ENCODE results near the gene CD276.
"Not testable (repeated sequence)": the region's sequence is repeated elsewhere in the genome, so short reads cannot be mapped to it uniquely, and the experiment has no call there.

CD276 gene

DNA sequence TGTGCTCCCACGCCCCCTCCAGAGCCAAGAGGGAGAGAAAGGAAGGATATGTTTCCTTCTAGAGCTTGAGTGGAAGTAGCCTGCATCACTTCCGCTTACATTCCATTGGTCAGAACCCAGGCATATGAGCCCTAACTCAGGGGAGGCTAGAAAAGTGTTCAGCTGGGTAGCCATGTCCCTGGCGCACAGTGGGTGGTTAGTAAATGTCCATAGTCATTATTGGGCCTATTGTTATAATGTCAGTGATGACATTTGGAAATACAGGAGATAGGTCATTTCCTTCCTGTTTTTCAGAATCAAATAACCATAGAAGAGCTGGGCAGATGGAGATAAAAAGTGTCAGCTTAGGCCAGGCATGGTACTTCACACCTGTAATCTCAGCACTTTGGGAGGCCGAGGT is 27.3 kb downstream of the CD276 start:
- no peak for DNase-seq

GRCh38 chr15:73712107-73712506 is 27.9 kb downstream of the CD276 start:
- DNase-seq, result no peak

GRCh38 chr15:73714695-73715301 is 30.6 kb downstream of the CD276 start:
- no peak for DNase-seq

- DNase-seq, result no peak
Measured at GRCh38 chr15:73715417-73715816, 31.2 kb downstream of the CD276 start.

DNA sequence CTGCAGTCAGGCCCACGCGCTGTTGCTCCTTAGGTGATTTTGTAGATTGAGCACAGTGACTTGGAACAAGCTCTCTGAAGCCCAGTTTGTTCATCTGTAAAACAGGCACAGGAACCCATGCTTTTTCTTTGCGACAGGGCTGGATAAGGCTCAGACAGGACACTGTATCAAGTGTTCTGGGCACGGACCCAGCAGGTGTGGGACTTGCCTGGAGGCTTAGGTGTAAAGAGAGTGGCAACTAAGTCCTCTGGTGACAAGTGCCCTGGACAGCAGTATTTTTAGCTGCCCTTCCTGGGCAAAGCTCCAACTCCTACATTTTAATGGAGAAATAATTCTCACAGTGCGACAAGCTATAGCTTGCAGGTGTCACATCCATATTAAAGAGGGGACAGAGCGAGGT is 32.2 kb downstream of the CD276 start:
- DNase-seq, result no peak

GRCh38 chr15:73717206-73717605 is 33.0 kb downstream of the CD276 start:
- no peak for DNase-seq

GRCh38 chr15:73717802-73718201 is 33.6 kb downstream of the CD276 start:
- no peak for DNase-seq

DNA sequence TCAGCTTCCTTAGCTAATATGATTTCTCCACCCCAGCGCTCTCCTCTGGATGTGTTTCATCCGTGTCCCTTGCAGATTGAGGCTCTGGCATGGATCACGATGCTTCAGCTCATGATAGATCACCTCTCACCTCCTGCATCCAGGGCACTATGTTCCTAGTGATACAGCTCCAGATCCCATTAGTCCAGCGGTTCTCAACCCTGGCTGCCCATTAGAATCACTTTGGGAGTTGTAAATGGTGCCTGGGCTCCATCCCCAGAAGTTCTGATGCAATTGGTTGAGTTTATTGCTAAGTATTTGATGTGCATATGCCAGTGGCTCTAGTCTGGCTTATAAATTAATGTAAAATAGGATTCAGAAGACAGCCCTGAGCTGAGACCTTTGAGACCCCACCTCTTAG is 34.5 kb downstream of the CD276 start:
- DNase-seq, result no peak

GRCh38 chr15:73722425-73722824 is 38.2 kb downstream of the CD276 start:
- no peak for DNase-seq

DNA sequence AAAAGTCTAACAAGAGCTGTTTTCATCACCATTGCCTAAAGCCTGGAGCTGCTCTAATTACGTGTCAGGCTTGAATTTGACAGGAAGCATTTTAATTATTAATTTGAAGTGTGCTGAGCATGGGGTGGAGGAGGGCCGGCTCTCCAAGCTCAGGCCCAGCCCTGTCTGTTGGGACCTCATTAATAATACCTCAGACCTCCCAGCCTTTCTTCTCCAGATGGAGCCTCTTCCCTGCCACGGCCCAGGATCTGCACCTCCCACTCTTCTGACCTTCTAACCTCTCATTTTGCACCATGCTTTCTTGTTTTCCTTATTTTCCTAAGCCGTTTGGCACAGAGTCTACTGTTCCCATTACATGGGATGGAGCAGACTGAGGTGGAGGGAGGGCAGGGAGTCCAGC is 39.0 kb downstream of the CD276 start:
- no peak for DNase-seq

DNA sequence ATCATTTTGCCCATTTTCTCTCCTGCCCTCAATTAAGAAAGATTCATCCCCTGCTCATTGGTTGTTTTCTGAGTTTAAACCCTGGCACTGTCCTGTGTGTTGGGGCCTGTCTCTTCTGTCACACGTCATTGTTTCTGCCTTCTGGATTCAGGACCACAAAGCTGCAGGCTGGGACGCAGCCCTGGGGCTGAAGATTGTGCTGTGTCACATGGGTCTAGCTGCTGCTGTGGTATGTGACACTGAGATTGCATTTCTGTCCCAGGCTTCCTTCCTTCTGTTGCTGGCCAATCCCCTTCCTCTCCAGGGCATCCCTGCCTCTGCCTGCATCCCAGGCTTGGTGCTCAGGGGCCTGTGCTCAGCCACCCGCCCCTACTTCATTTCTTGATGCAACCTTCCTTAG is 40.0 kb downstream of the CD276 start:
- no peak for DNase-seq

- DNase-seq, result no peak
Measured at GRCh38 chr15:73727330-73727976, 43.3 kb downstream of the CD276 start.

- DNase-seq, result not testable (repeated sequence)
Measured at GRCh38 chr15:73732051-73732450, 47.9 kb downstream of the CD276 start.

DNA sequence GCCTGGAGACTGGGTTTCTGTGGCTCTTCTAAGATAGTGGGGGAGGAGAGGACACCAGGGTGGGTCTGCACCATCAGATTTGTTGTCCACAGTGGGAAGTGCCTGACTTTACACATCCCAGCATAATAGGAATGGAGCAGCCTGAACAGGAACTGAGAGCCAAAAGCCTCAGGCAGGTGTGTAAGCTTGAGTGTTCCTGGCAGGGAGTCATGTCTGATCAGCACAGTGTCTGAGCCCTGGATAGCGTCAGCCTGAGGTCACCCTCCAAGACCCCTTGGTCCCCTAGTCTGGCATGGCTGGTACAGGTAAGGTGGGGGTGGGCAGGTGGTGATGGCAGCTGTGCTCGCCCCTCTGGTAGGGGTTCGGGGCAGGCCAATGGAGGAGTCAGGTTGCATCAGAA is 48.7 kb downstream of the CD276 start:
- DNase-seq, result no peak

DNA sequence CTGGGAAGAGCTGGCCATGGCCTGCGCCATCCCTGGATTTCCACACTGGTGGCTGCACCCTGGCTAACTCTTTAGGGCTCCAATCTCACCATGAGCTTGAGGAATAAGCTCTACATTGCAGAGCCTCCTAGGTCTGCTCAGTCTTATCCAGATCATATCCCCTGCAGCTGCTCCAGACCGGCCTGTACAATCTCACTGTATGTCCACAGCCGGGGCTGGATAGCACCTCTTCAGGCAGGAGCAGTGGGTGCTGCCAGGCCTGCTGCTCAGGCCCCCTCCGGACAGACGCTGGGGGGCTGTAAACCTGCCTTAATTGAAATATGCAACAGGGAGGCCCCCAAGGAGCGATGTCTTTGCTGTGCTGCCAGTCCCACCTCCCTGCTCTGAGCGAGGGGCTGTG is 53.4 kb downstream of the CD276 start:
- no peak for DNase-seq

DNA sequence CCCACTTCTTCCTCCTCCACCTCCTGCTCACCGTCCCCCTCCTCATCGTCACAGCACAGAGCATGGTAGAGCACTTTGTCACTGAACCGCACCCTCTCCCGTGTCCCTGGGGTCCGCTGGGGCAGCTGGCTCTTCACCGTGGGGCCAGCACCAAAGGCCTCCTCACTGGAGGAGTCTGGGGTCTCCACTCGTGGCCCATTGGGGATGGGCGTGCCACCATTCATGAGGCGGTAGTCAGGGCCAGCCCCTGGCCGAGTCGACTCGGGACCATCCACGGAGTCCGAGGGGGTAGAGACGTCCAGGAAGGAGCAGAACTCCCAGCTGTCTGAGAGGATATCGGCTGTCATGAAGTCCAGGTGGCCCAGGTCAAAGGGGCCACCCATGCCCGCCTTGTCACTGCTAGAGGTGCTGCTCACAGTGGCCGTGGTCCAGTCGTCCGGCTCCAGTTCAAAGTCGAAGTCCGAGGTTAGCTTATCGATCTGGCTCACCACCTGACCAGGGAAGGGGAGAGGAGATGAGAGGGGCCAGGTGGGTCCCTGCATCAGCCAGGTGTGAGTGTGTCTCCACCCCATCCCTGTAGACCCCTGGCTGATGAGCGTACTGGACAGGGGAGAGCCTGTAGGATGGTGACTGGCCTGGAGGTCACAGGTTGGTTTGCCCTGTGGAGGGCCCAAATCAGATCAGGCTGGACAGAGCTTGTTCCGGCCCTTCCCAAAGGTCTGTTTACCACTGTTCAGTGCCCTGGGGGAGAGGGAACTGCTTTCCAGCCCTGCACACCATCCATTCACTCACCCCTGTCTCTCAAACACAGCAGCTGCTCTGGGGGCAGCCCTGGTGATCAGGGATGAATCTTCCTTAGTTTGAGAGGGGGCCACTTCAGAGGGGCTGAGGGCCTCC is 56.2 kb downstream of the CD276 start:
- DNase-seq, result no peak

DNA sequence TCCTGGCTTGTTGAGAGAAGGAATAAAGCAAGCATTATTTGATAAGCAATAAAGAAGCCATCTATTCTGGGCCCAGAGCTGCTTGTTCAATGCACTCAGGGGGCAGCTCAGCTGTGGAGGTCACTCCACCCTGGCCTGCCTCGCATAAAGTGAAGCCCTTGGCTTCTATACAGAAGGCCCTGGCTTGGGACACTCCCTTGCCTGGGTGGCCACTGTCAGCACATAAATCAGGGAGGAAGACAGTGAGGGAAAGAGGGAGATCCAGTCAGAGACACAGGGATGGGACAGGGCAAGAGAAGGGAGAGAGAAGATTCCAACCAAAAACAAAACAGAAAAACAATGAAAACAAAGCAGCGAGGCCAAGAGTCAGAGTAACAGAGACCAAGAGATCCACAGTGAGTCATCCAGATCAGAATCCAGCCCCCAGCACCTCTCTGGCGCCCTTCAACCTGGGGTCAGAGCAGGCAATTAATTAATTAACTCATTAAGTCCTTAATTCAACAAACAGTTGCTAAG is 57.2 kb downstream of the CD276 start:
- DNase-seq, result no peak

DNA sequence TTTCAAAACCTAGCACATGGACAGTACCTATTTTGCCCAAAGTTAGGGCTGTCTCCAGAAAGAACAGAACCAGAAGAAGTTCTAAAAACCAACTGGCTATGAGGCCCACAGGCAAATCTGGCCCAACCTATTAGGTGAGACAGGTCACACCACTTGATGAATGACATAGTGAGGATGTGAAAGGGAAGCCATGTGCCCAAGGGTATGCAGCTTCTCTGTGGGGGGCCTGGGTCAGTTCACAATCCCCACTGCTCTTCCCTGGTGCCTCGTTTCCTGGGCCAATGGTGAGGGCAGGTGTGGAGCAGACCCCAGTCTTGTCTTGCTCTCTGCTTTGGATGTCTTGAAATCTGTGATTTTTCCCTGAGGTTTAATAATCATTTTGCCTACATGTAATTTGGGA is 60.1 kb downstream of the CD276 start:
- DNase-seq, result no peak

DNA sequence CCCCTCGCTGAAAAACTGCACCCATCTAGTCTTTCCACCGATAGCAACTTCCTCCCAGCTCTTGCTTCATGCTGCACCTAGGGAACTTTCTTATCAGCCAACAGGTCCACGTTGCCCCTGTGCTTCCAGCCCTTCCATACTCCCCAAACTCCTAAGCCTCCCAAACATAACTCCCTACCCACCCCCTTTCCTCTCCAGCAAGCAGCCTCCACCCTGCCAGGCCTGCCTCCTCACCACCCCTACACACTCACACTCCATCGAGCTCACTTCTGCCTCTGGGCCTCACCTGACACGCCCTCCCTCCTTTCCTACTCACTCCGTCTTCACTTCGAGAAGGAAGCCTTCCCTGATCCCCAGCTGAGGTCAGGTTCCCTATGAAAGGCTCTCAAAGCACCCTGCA is 60.9 kb downstream of the CD276 start:
- DNase-seq, result no peak

DNA sequence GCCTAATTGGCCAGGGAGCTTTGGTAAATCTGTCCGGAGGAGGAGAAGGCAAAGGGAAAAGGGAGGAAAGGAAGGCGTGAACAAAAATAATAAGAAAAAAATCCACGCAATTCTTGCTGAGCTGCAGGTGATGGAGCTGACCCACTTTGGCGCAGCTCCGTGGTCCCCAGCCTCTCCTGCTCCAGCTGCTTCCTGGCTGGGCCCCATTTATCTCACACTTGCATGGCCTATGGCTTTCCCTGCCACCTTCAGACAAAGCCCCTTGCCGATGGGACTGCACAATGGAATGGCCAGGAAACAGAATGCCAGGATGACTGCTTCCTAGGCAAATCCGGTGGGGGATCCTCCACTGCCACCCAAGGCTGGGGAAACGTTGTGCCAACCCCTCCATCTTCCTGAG is 62.1 kb downstream of the CD276 start:
- DNase-seq, result no peak

- DNase-seq, result no peak
Measured at GRCh38 chr15:73746883-73747282, 62.7 kb downstream of the CD276 start.

DNA sequence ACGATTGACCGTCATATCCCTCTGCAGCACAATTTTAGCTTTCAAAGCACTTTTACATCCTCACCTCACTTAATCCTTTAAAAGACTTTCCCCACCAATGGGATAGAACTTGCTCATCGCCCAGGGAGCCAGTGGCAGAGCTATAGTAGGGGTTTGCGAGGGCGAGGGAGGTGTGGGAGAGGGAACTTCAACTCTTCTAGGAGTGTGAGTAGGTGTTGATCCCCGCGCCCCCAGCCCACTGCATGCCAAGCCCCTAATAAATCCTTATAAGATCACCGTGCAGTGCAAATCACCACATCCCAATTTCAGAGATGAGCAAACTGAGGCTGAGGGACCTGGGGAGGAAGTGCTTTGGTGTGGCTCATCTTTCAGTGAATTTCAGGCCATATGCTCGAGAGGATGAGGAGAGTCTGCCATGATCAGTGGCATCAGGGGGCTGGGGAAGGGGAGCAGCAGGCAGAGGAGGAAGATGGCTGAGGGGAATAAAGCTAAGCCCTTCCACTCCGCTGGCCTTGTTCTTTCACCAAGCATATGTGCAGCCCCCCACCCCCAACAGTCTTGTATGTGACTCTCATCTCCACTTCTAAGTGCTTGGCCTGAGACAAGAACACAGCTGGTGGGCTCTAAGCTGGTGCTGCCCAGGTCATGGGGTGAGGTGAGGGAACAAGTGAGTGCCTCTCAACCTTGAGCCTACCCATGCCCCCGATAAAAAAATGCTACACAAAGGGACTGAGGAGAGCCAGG is 63.8 kb downstream of the CD276 start:
- DNase-seq, result no peak

- DNase-seq, result no peak
Measured at GRCh38 chr15:73748730-73749129, 64.5 kb downstream of the CD276 start.

All from stimulated activated CD4-positive, alpha-beta T cell treated with anti-CD3 and anti-CD28 coated beads, Interleukin-1b, Interleukin-23, amount 100 ng/mL, for 48 hours (primary cell).